IMR-90 (cell line): ENCODE results near the gene FDPS. TPM values are rescaled to one million over a fixed set of nuclear protein-coding genes. Genes with fewer than 3 reads are reported as not detected.

Experiments used
- ATAC-seq: fragments of 200-7000 bp; cut with Tn5 transposase; 2 replicates; pipeline ENCODE4 v1.9.1; 2020; ENCODE audit warnings: low read depth, mild to moderate bottlenecking, moderate library complexity
- BruUV-seq: library from RNA; stranded (reverse); fragments of 400-500 nt; replicated peaks from 2 replicates; lab custom pipeline; 2021; lab: Mats Ljungman, UMichigan
- CTCF ChIA-PET: fragments of 300-600 bp; formaldehyde crosslinking; extraction: SDS; loops from one replicate; lab custom pipeline; 2021; ENCODE audit warnings: antibody characterized with exemption; lab: Yijun Ruan, JAX
- POLR2A ChIA-PET: fragments of 300-600 bp; sonication (Branson Sonifier 250); formaldehyde crosslinking; loops from one replicate; lab custom pipeline; 2022; ENCODE audit warnings: antibody characterized with exemption; ENCODE audit not compliant: unreplicated experiment; lab: Charles Lee
- DNase-seq: peaks from one replicate; pipeline ENCODE4 v3.0.0; 2013
- H2AFZ ChIP-seq: replicated peaks from 2 replicates; pipeline ENCODE3; 2013; ENCODE audit warnings: low read length, mild to moderate bottlenecking; ENCODE audit not compliant: poor library complexity
- H2AK5ac ChIP-seq: 2 replicates; pipeline ENCODE4 v1.6.1; 2013; ENCODE audit warnings: low read depth, low read length, inconsistent platforms
- H2AK9ac ChIP-seq: replicated peaks from 2 replicates; pipeline ENCODE3; 2013; ENCODE audit warnings: mild to moderate bottlenecking, low read depth, low read length, moderate library complexity; ENCODE audit not compliant: poor library complexity
- H2BK120ac ChIP-seq: 2 replicates; pipeline ENCODE4 v1.6.1; 2013; ENCODE audit warnings: low read depth, low read length, inconsistent platforms
- H2BK15ac ChIP-seq: 3 replicates; pipeline ENCODE4 v1.6.1; 2013; ENCODE audit warnings: low read depth, low read length, inconsistent platforms
- H2BK20ac ChIP-seq: 2 replicates; pipeline ENCODE4 v1.6.1; 2013; ENCODE audit warnings: low read depth, mild to moderate bottlenecking, inconsistent platforms, low read length, moderate library complexity
- H2BK5ac ChIP-seq: 2 replicates; pipeline ENCODE4 v1.6.1; 2013; ENCODE audit warnings: mild to moderate bottlenecking, low read depth, low read length, inconsistent platforms; ENCODE audit not compliant: poor library complexity, severe bottlenecking
- H3K14ac ChIP-seq: replicated peaks from 2 replicates; pipeline ENCODE4 v1.6.1; 2013; ENCODE audit warnings: low read depth, low read length, inconsistent platforms
- H3K18ac ChIP-seq: 2 replicates; pipeline ENCODE4 v1.6.1; 2013; ENCODE audit warnings: low read depth, low read length, control low read depth
- H3K23ac ChIP-seq: 2 replicates; pipeline ENCODE4 v1.6.1; 2013; ENCODE audit warnings: low read depth, low read length, inconsistent platforms
- H3K27ac ChIP-seq: 2 replicates; pipeline ENCODE4 v1.5.1; 2013; ENCODE audit warnings: mild to moderate bottlenecking, control low read depth, low read length; ENCODE audit not compliant: insufficient read depth
- H3K27me3 ChIP-seq: 2 replicates; pipeline ENCODE4 v1.6.1; 2013; ENCODE audit warnings: low read length; ENCODE audit not compliant: control insufficient read depth, insufficient read depth
- H3K36me3 ChIP-seq: 2 replicates; pipeline ENCODE4 v1.6.1; 2013; ENCODE audit warnings: low read length, mixed read lengths; ENCODE audit not compliant: control insufficient read depth, insufficient read depth
- H3K4ac ChIP-seq: 2 replicates; pipeline ENCODE4 v1.6.1; 2013; ENCODE audit warnings: low read depth, low read length, inconsistent platforms
- H3K4me1 ChIP-seq: 2 replicates; pipeline ENCODE4 v1.6.1; 2013; ENCODE audit warnings: low read length, mixed read lengths; ENCODE audit not compliant: control insufficient read depth, insufficient read depth
- H3K4me2 ChIP-seq: 2 replicates; pipeline ENCODE4 v1.6.1; 2013; ENCODE audit warnings: low read depth, mild to moderate bottlenecking, control low read depth, low read length, moderate library complexity
- H3K4me3 ChIP-seq: 2 replicates; pipeline ENCODE4 v1.5.1; 2013; ENCODE audit warnings: low read depth, mild to moderate bottlenecking, control low read depth, low read length, moderate library complexity; ENCODE audit not compliant: insufficient read depth
- H3K56ac ChIP-seq: 2 replicates; pipeline ENCODE4 v1.6.1; 2013; ENCODE audit warnings: low read length, inconsistent platforms; ENCODE audit not compliant: insufficient read depth; ENCODE audit errors: extremely low read depth
- H3K79me1 ChIP-seq, 2 experiments: 2 replicates each; pipeline ENCODE4 v1.6.1; 2013; ENCODE audit warnings: low read length in 2 of 2, inconsistent platforms in 1 of 2, low read depth in 1 of 2
- H3K9ac ChIP-seq: 2 replicates; pipeline ENCODE4 v1.6.1; 2013; ENCODE audit warnings: low read depth, low read length, control low read depth
- H3K9me1 ChIP-seq: 2 replicates; pipeline ENCODE4 v1.6.1; 2013; ENCODE audit warnings: low read length, inconsistent platforms; ENCODE audit not compliant: insufficient read depth
- H3K9me3 ChIP-seq: 2 replicates; pipeline ENCODE4 v1.6.1; 2013; ENCODE audit warnings: low read length; ENCODE audit not compliant: control insufficient read depth, insufficient read depth
- H4K20me1 ChIP-seq: 2 replicates; pipeline ENCODE4 v1.6.1; 2013; ENCODE audit warnings: low read length, inconsistent platforms; ENCODE audit not compliant: insufficient read depth
- H4K5ac ChIP-seq: 2 replicates; pipeline ENCODE4 v1.6.1; 2013; ENCODE audit warnings: mild to moderate bottlenecking, low read depth, low read length, control low read depth
- H4K8ac ChIP-seq, 2 experiments: 2 replicates each; pipeline ENCODE4 v1.6.1; 2013; ENCODE audit warnings: low read depth in 2 of 2, low read length in 2 of 2, control low read depth in 1 of 2, inconsistent platforms in 1 of 2
- H4K91ac ChIP-seq: 2 replicates; pipeline ENCODE4 v1.6.1; 2013; ENCODE audit warnings: low read depth, low read length, inconsistent platforms; ENCODE audit not compliant: insufficient read depth
- MAFK ChIP-seq: IDR thresholded peaks from 2 replicates; pipeline ENCODE4 v1.6.1; 2012; ENCODE audit warnings: low read depth, low read length, improper control_type of control experiment
- WGBS, 2 experiments: methylation state at CpG; one replicate each; pipeline versions ENCODE4 v1.1.5 to v1.1.7; 2013; ENCODE audit warnings: missing lambda C conversion rate in 2 of 2; ENCODE audit not compliant: insufficient read length in 1 of 2; ENCODE audit errors: extremely low coverage in 2 of 2; 5-methylcytosine and 5-hydroxymethylcytosine counted together
- dilution Hi-C: fragments of 300-500 bp; cut with HindIII; formaldehyde crosslinking; loops from one replicate; pipeline ENCODE4 v1.14.3; 2018; ENCODE audit warnings: low sequenced_read_pairs; ENCODE audit not compliant: unreplicated experiment
- in situ Hi-C: fragments of 300-500 bp; cut with MboI; formaldehyde crosslinking; loops from 3 replicates; pipeline ENCODE4 v1.14.3; 2019; ENCODE audit warnings: low sequenced_read_pairs, inconsistent platforms, mixed read lengths
- intact Hi-C: fragments of 100-400 bp; cut with micrococcal nuclease; formaldehyde crosslinking; loops from 2 replicates; pipeline ENCODE4 v1.10.0; 2022
- polyA plus RNA-seq, 3 experiments: library from polyadenylated mRNA; depleted of rRNA; stranded (reverse); fragments of >200 nt; gene quantifications; 2 replicates each; pipeline ENCODE4 v1.2.3, GENCODE V29; 2012; ENCODE audit warnings: low replicate concordance in 1 of 3
- total RNA-seq: library from RNA; depleted of rRNA; stranded (reverse); fragments of >200 nt; gene quantifications from 2 replicates; pipeline ENCODE4 v1.2.3, GENCODE V29; 2012

FDPS gene
- total and polyA plus RNA-seq, 2 of the 4 experiments (the other 2 are of a cell fraction): 183 to 191 TPM

- WGBS, 2 experiments: 43% methylated on average over 26 of the region's 46 CpGs; no CpG with 5 or more reads in 1 of the 2 experiments
- Histone ChIP-seq H4K91ac (no peak overlapping the region), H2BK5ac (no peak overlapping the region), H3K9me3 (peaks cover 2% of the 10 kb centered on the region; the same call in 1 of the 2 replicates), H3K23ac (no peak overlapping the region), H3K4me1 (no peaks in the 10 kb centered on the region), H3K14ac (no peak overlapping the region), H3K27me3 (peaks cover 57% of the 10 kb centered on the region), H3K9me1 (no peaks in the 10 kb centered on the region), H2AK9ac (peak overlapping the region; percentile 1), H3K56ac (no peak overlapping the region), H2BK20ac (no peak overlapping the region), H3K4ac (no peak overlapping the region), H2BK120ac (no peak overlapping the region), H3K18ac (no peak overlapping the region), H2AK5ac (no peak overlapping the region), H3K27ac (no peak overlapping the region), H2AFZ (peak overlapping the region; percentile 18), H4K8ac (no peak overlapping the region), H4K5ac (no peak overlapping the region), H3K4me2 (no peak overlapping the region), H2BK15ac (no peak overlapping the region), H3K4me3 (no peak overlapping the region), H3K79me1 (no peaks in the 10 kb centered on the region), H4K20me1 (no peaks in the 10 kb centered on the region), H3K9ac (no peak overlapping the region), H3K36me3 (no peaks in the 10 kb centered on the region)
- ChIA-PET POLR2A (no interaction called here), CTCF (no interaction called here)
- dilution Hi-C loops (no loop called here), intact Hi-C loops (no loop called here), in situ Hi-C loops (no loop called here)
- no peak for DNase-seq
- no TSS peak for BruUV-seq
- no peak for ATAC-seq
- TF ChIP-seq MAFK: no peak
Measured at GRCh38 chr1:155294520-155295182, 14.0 kb upstream of the FDPS start.
